ENCODE results near the gene IQGAP3. TPM values are rescaled to one million over a fixed set of nuclear protein-coding genes. Genes with fewer than 3 reads are reported as not detected.

The IQGAP3 gene
- total RNA-seq, 1 donor from 2014 or later: 11.2 TPM

GRCh38 chr1:156486421-156487344 is 85.7 kb downstream of the IQGAP3 start:
- Mint-ChIP-seq H3K27ac (peak overlapping the region; percentile 52), H3K4me3 (no peak overlapping the region), H3K4me1 (peaks cover 62% of the 10 kb centered on the region), H3K36me3 (ENCODE audit: low read depth) (peaks cover 33% of the 10 kb centered on the region), H3K27me3 (no peaks in the 10 kb centered on the region), H3K9me3 (no peaks in the 10 kb centered on the region)
- no peak for DNase-seq
- intact Hi-C loops (cut with micrococcal nuclease): no loop called here

DNA sequence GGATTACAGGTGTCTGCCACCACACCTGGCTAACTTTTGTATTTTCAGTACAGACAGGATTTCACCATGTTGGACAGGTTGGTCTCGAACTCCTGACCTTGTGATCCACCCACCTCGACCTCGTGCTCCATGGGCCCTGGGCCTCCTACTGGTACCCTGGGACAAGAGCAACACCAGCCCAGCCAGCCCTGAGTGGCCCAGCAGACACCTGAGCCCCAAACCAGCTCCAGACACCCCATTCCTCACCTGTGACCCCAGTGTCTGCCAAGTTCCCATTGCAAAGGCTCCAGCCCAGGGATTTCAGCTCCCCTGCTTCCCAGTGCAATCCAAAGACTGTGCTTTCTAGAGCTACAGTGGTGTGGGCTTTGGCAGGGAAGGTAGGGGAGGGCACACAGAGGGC is 86.4 kb downstream of the IQGAP3 start:
- intact Hi-C loops (cut with micrococcal nuclease): no loop called here
- Mint-ChIP-seq H3K4me3 (no peak overlapping the region), H3K27ac (no peak overlapping the region), H3K9me3 (no peaks in the 10 kb centered on the region), H3K27me3 (no peaks in the 10 kb centered on the region), H3K4me1 (peaks cover 61% of the 10 kb centered on the region), H3K36me3 (ENCODE audit: low read depth) (peaks cover 37% of the 10 kb centered on the region)
- DNase-seq: no peak

DNA sequence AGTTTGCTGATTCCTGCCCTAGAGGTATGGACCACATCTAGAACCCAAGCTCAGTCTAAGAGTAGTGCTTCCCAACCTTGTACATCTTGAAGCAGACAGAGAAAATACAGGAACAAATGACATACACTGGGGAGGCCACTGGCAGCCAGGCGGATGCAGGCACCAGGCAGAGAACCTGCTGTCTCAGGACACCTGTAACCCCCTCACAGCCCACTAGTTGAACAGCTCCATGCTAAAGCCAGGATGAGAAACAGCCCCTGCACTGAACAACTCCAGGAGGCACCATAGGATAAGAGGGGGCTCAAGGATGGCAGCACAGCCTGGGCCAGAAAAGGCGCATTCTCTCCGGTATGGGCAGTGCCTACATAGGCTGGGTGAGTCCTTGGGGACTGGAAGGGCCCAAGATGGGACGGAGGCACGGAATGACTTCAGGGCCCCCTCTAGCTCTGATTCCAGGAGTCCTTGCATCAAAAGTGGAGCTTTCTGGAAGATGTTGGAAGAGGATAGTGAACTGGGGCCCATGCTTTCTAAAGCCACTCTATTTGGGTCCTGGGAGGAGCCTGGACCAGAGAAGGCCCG is 87.8 kb downstream of the IQGAP3 start:
- no peak for DNase-seq
- Mint-ChIP-seq H3K4me1 (peaks cover 57% of the 10 kb centered on the region), H3K36me3 (ENCODE audit: low read depth) (peaks cover 46% of the 10 kb centered on the region), H3K4me3 (no peak overlapping the region), H3K9me3 (no peaks in the 10 kb centered on the region), H3K27ac (no peak overlapping the region), H3K27me3 (no peaks in the 10 kb centered on the region)
- intact Hi-C loops (cut with micrococcal nuclease): no loop called here

DNA sequence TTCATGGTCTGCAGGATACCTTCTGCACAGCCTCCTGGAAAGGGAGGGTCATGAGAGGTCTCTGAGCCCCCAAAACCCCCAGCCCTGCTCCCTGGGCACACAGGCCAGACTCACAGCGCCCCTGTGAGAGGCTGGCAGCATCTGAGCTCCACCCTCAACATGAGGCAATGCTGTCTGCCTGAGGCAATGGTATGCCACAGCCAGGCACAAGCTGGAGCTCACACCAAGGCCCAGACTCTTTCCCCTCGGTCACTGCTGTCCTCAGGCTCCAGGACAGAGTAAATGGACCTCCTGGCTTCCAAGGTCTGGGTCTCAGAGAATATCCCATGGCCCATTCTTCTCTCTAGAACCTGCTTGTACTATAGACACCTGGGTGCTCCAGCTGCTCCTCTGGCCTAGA is 89.0 kb downstream of the IQGAP3 start:
- H3K4me1 Mint-ChIP-seq: peaks cover 50% of the 10 kb centered on the region
- no peak overlapping the region for H3K4me3 Mint-ChIP-seq
- peaks cover 54% of the 10 kb centered on the region for H3K36me3 Mint-ChIP-seq (ENCODE audit: low read depth)
- no peaks in the 10 kb centered on the region for H3K27me3 Mint-ChIP-seq
- intact Hi-C loops (cut with micrococcal nuclease): no loop called here
- H3K9me3 Mint-ChIP-seq: no peaks in the 10 kb centered on the region
- no peak for DNase-seq
- H3K27ac Mint-ChIP-seq: peak overlapping the region; percentile 58

- DNase-seq: no peak
- no peaks in the 10 kb centered on the region for H3K9me3 Mint-ChIP-seq
- peaks cover 48% of the 10 kb centered on the region for H3K4me1 Mint-ChIP-seq
- intact Hi-C loops (cut with micrococcal nuclease): no loop called here
- peaks cover 56% of the 10 kb centered on the region for H3K36me3 Mint-ChIP-seq (ENCODE audit: low read depth)
- H3K27ac Mint-ChIP-seq: no peak overlapping the region
- peak overlapping the region; percentile 25 for H3K4me3 Mint-ChIP-seq
- H3K27me3 Mint-ChIP-seq: no peaks in the 10 kb centered on the region
Observed at GRCh38 chr1:156482276-156482675, 90.1 kb downstream of the IQGAP3 start.

DNA sequence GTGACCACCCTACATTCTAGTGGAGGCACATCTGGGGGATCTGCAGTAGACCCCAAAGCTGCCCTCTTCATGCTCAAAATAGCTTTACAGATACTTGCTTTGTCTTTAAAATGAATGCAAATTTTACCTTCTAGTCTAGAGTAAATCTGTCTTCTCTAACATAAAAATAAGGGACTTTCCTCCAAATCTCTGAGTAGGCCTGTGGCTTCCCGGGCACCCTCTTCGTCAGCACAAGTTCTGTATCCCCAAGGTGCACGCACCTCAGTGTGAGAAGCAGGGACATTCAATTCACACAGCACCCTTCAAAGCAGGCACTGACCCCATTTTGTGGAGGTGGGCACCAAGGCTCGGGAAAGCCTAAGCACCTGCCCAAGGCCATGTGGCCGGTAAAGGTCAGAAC is 90.8 kb downstream of the IQGAP3 start:
- peaks cover 59% of the 10 kb centered on the region for H3K36me3 Mint-ChIP-seq (ENCODE audit: low read depth)
- H3K4me3 Mint-ChIP-seq: peak overlapping the region; percentile 25
- DNase-seq: peak; percentile 72
- peaks cover 48% of the 10 kb centered on the region for H3K4me1 Mint-ChIP-seq
- H3K9me3 Mint-ChIP-seq: no peaks in the 10 kb centered on the region
- intact Hi-C loops (cut with micrococcal nuclease): loop anchor here (1.0 kb wide), 1 partner anchor 127 kb away; no protein-coding TSS in a partner anchor
- H3K27ac Mint-ChIP-seq: peak overlapping the region; percentile 78
- H3K27me3 Mint-ChIP-seq: no peaks in the 10 kb centered on the region

- peak overlapping the region; percentile 7 for H3K4me3 Mint-ChIP-seq
- H3K27ac Mint-ChIP-seq: peak overlapping the region; percentile 30
- H3K27me3 Mint-ChIP-seq: no peaks in the 10 kb centered on the region
- peaks cover 49% of the 10 kb centered on the region for H3K4me1 Mint-ChIP-seq
- peaks cover 63% of the 10 kb centered on the region for H3K36me3 Mint-ChIP-seq (ENCODE audit: low read depth)
- no peaks in the 10 kb centered on the region for H3K9me3 Mint-ChIP-seq
- peak; percentile 92 for DNase-seq
- intact Hi-C loops (cut with micrococcal nuclease): loop anchor here (1.0 kb wide), 2 partner anchors 21 to 128 kb away; no protein-coding TSS in a partner anchor
Observed at GRCh38 chr1:156480411-156481192, 91.8 kb downstream of the IQGAP3 start.

DNA sequence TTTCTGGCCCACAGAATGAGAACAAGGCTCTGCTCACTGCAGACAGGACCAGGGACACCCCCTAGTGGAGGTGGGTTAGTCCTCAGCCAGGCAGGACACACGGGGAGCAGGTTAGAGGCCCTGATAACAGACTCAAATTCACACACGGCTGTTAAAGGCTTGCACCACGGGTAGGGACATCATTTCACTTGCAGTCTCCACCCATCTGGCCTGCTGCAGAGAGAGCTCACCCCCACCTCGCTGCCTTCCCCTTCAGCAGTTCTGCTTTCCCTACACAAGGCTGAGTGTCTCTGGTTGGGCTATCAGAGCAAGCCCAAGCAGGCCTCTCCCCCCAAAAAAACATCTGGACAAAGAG is 92.4 kb downstream of the IQGAP3 start:
- no peaks in the 10 kb centered on the region for H3K9me3 Mint-ChIP-seq
- intact Hi-C loops (cut with micrococcal nuclease): loop anchor here (1.0 kb wide), 1 partner anchor 21 kb away; no protein-coding TSS in a partner anchor
- H3K36me3 Mint-ChIP-seq (ENCODE audit: low read depth): peaks cover 66% of the 10 kb centered on the region
- no peak for DNase-seq
- H3K4me1 Mint-ChIP-seq: peaks cover 49% of the 10 kb centered on the region
- no peak overlapping the region for H3K4me3 Mint-ChIP-seq
- no peaks in the 10 kb centered on the region for H3K27me3 Mint-ChIP-seq
- H3K27ac Mint-ChIP-seq: no peak overlapping the region

DNA sequence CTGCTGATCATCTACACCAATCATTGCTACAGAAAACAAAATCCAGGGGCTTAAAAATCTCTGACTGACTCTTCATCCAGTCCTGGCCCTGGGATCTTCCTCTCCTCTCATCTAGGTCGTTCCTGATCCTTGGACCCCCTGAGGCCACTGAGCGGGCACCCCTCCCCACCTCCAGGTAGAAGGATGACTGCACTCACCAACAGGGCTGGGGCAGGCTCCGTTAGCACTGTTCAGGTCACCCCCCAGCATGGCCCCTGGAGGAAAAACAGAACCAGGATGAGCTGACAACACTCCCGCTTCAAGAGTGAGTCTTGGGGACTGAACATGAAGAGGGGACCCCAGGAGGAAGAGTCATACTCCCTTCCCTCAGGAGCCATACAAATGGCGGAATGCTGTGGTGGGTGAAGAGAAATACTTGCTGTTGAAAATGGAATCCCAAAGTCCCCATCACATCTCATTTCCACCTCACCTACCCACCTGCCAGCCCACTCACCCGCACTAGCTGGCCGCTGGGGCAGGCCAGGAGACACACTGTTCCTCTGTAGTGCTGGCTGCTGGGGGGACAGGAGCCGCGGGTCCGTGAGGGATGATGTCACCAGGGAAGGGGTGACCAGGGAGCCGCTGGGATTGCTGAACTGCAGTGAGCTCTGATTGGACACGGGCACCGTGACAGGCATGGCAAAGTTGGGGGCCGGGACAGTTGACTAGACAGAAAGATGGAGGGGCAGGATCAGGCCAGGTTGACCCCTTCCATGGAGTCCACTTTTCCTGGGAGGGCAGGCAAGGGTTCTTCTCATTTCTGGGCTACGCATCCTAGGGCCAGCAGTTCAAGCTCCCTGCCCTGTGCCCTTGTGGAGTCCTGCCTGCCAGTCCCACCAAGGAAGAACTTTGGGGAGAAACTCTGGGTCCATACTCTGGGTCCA is 93.0 kb downstream of the IQGAP3 start:
- Mint-ChIP-seq H3K4me3 (no peak overlapping the region), H3K36me3 (ENCODE audit: low read depth) (peaks cover 69% of the 10 kb centered on the region), H3K27ac (no peak overlapping the region), H3K9me3 (no peaks in the 10 kb centered on the region), H3K27me3 (no peaks in the 10 kb centered on the region), H3K4me1 (peaks cover 49% of the 10 kb centered on the region)
- DNase-seq: no peak
- intact Hi-C loops (cut with micrococcal nuclease): loop anchor here (1.0 kb wide), 1 partner anchor 22 kb away; no protein-coding TSS in a partner anchor

GRCh38 chr1:156478250-156478627 is 94.1 kb downstream of the IQGAP3 start:
- Mint-ChIP-seq H3K9me3 (no peaks in the 10 kb centered on the region), H3K27ac (peak overlapping the region; percentile 1), H3K36me3 (ENCODE audit: low read depth) (peaks cover 80% of the 10 kb centered on the region), H3K4me1 (peaks cover 51% of the 10 kb centered on the region), H3K27me3 (no peaks in the 10 kb centered on the region), H3K4me3 (no peak overlapping the region)
- intact Hi-C loops (cut with micrococcal nuclease): no loop called here
- DNase-seq: no peak

GRCh38 chr1:156477526-156478249 is 94.7 kb downstream of the IQGAP3 start:
- intact Hi-C loops (cut with micrococcal nuclease): no loop called here
- peak overlapping the region; percentile 60 for H3K27ac Mint-ChIP-seq
- no peak for DNase-seq
- no peaks in the 10 kb centered on the region for H3K27me3 Mint-ChIP-seq
- peaks cover 48% of the 10 kb centered on the region for H3K4me1 Mint-ChIP-seq
- H3K9me3 Mint-ChIP-seq: no peaks in the 10 kb centered on the region
- no peak overlapping the region for H3K4me3 Mint-ChIP-seq
- H3K36me3 Mint-ChIP-seq (ENCODE audit: low read depth): peaks cover 79% of the 10 kb centered on the region

GRCh38 chr1:156476501-156477298 is 95.7 kb downstream of the IQGAP3 start:
- Mint-ChIP-seq H3K27me3 (no peaks in the 10 kb centered on the region), H3K36me3 (ENCODE audit: low read depth) (peaks cover 73% of the 10 kb centered on the region), H3K9me3 (no peaks in the 10 kb centered on the region), H3K4me1 (peaks cover 41% of the 10 kb centered on the region), H3K4me3 (peak overlapping the region; percentile 10), H3K27ac (peak overlapping the region; percentile 52)
- intact Hi-C loops (cut with micrococcal nuclease): no loop called here
- no peak for DNase-seq
